ENCODE results near the gene SCAF8.

GRCh38 chr6:154740658-154741057, 7.4 kb downstream of the SCAF8 start:
- TF ChIP-seq USF1 (IDR thresholded peaks at IDR 0.05; ENCODE audit: borderline replicate concordance, low read depth) (no peak), CTCF (IDR thresholded peaks at IDR 0.05) (no peak), SMC3 (IDR thresholded peaks at IDR 0.05; ENCODE audit: low read depth, low read length) (no peak), TEAD4 (IDR thresholded peaks at IDR 0.05; ENCODE audit: borderline replicate concordance, insufficient read depth) (no peak), ZBTB33 (IDR thresholded peaks at IDR 0.05; ENCODE audit: borderline replicate concordance, low read depth) (no peak), RFX5 (IDR thresholded peaks at IDR 0.05; ENCODE audit: low read length) (no peak), GABPA (IDR thresholded peaks at IDR 0.05; ENCODE audit: low read depth) (no peak)

All from SK-N-SH (cell line).